Measurements from ENCODE around the gene BCL2L15. TPM values are rescaled to one million over a fixed set of nuclear protein-coding genes. Genes with fewer than 3 reads are reported as not detected.

Gene BCL2L15
- total RNA-seq, 1 donor from 2014 or later, result 0.84 TPM

DNA sequence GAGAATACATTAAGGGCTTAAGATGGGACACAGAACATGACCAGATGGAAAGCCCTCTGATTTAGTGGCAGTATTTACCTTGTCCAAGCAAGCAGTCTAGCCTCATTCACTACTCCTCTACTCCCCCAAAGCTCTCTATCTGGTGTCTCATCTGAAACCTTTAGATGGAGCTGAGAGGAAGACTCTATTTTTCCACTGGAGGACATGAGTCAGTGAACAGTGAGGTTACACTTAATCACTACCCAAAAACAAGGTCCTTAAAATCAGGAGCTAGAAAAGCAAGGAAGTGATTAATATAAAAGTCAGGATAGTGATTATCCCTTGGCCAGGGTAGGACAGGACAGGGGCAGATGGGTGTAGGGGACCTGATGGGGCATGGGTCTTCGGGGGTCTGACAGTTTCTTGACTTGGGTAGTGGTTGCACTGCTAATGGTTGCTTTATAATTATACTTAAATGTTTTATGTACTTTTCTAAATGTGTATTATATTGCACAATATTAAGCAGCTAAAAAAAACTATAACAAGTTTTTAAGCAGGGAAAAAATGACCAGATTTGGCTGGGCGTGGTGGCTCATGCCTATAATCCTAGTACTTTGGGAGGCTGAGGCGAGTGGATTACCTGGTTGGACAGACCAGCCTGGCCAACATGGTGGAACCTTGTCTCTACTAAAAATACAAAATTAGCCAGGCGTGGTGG is 18.8 kb downstream of the BCL2L15 start:
- no peak for DNase-seq (ENCODE audit: low read depth, low spot score)
- no peaks in the 10 kb centered on the region for H3K4me1 Mint-ChIP-seq

DNA sequence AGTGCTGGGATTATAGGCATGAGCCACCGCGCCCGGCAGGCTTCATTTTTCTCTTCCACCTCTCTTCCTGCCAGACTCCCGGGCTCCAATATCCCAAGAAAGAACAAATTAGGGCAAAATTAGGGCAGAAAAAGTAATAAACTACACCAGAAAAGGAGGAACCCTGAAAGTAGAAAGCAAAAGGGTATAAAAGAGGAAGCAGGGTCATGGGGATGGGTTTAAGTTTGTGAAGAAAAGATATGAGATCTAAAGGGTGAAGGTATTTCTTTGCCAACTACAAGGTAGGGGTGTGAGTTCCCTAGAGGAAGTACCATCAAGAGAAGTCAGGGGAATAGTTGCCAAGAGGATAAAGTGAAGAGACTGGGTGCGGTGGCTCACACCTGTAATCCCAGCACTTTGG is 25.7 kb downstream of the BCL2L15 start:
- Mint-ChIP-seq H3K27me3 (ENCODE audit: low read depth) (no peaks in the 10 kb centered on the region), H3K27ac (ENCODE audit: unreplicated experiment) (no peak overlapping the region), H3K4me1 (no peaks in the 10 kb centered on the region), H3K9me3 (no peaks in the 10 kb centered on the region), H3K4me3 (no peak overlapping the region), H3K36me3 (ENCODE audit: low read depth) (no peaks in the 10 kb centered on the region)
- TF ChIP-seq, protein P1, sequence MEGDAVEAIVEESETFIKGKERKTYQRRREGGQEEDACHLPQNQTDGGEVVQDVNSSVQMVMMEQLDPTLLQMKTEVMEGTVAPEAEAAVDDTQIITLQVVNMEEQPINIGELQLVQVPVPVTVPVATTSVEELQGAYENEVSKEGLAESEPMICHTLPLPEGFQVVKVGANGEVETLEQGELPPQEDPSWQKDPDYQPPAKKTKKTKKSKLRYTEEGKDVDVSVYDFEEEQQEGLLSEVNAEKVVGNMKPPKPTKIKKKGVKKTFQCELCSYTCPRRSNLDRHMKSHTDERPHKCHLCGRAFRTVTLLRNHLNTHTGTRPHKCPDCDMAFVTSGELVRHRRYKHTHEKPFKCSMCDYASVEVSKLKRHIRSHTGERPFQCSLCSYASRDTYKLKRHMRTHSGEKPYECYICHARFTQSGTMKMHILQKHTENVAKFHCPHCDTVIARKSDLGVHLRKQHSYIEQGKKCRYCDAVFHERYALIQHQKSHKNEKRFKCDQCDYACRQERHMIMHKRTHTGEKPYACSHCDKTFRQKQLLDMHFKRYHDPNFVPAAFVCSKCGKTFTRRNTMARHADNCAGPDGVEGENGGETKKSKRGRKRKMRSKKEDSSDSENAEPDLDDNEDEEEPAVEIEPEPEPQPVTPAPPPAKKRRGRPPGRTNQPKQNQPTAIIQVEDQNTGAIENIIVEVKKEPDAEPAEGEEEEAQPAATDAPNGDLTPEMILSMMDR (conservative IDR thresholded peaks at IDR 0.05), result no peak
- DNase-seq (ENCODE audit: low read depth, low spot score), result no peak

More for the DNA sequence above, 18.8 kb downstream of the BCL2L15 start:
- H3K27ac Mint-ChIP-seq (ENCODE audit: unreplicated experiment), result no peak overlapping the region
- H3K27me3 Mint-ChIP-seq (ENCODE audit: low read depth), result no peaks in the 10 kb centered on the region
- TF ChIP-seq, protein P1 (conservative IDR thresholded peaks at IDR 0.05), result no peak
- no peak overlapping the region for H3K4me3 Mint-ChIP-seq
- no peaks in the 10 kb centered on the region for H3K36me3 Mint-ChIP-seq (ENCODE audit: low read depth)
- H3K9me3 Mint-ChIP-seq, result no peaks in the 10 kb centered on the region

DNA sequence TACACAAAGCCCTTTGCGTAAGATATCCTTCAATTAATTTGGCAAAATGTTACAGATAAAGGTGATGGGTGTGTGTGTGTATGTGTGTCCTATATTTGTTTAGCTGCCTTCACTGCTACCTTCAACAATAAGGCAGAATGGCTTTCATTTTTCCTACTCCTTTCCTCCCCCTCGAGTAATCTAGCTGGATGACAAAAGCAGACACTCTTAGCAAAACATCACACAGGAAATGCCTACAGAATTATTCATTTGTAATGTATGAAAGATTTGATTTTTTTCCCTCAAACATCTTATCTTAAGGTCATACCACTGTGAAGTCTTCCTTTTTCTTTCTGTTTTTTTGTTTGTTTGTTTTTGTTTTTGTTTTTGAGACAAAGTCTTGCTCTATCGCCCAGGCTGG is 26.5 kb downstream of the BCL2L15 start:
- TF ChIP-seq, protein P1 (conservative IDR thresholded peaks at IDR 0.05), result no peak
- no peaks in the 10 kb centered on the region for H3K27me3 Mint-ChIP-seq (ENCODE audit: low read depth)
- H3K4me1 Mint-ChIP-seq, result no peaks in the 10 kb centered on the region
- H3K36me3 Mint-ChIP-seq (ENCODE audit: low read depth), result no peaks in the 10 kb centered on the region
- H3K9me3 Mint-ChIP-seq, result no peaks in the 10 kb centered on the region
- no peak for DNase-seq (ENCODE audit: low read depth, low spot score)
- no peak overlapping the region for H3K4me3 Mint-ChIP-seq
- H3K27ac Mint-ChIP-seq (ENCODE audit: unreplicated experiment), result no peak overlapping the region

DNA sequence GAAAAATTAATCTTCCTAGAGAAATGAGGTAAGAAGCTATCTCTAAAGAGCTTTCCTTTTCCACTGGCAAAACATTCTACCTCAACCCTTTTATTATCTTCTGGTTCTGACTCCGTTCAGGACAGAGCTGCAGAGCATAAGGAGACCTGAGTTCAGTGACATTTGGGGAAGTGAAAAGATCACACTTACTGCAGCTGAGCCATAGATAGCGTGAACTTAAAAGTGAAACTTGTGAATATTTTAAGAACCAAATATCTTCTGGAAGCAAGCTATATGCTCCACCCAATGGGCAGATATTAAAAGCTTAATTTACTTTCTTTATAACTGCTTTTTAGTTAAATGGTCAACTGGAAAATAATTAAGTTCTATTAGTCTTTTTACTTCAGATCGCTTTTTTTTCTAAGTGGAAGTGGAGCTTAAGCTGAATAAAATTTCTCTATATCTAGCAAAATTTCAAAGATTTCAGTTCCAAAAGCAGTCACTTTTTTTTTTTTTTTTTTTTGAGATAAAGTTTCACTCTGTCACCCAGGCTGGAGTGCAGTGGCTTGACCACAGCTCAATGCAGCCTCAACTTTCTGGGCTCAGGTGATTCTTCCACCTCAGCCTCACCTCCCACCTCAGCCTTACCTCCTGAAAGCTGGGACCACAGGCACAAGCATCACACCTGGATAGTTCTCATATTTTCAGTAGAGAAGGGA is 27.8 kb downstream of the BCL2L15 start:
- no peaks in the 10 kb centered on the region for H3K27me3 Mint-ChIP-seq (ENCODE audit: low read depth)
- no peaks in the 10 kb centered on the region for H3K36me3 Mint-ChIP-seq (ENCODE audit: low read depth)
- TF ChIP-seq, protein P1 (conservative IDR thresholded peaks at IDR 0.05), result no peak
- DNase-seq (ENCODE audit: low read depth, low spot score), result no peak
- H3K9me3 Mint-ChIP-seq, result no peaks in the 10 kb centered on the region
- no peaks in the 10 kb centered on the region for H3K4me1 Mint-ChIP-seq
- no peak overlapping the region for H3K4me3 Mint-ChIP-seq
- no peak overlapping the region for H3K27ac Mint-ChIP-seq (ENCODE audit: unreplicated experiment)

DNA sequence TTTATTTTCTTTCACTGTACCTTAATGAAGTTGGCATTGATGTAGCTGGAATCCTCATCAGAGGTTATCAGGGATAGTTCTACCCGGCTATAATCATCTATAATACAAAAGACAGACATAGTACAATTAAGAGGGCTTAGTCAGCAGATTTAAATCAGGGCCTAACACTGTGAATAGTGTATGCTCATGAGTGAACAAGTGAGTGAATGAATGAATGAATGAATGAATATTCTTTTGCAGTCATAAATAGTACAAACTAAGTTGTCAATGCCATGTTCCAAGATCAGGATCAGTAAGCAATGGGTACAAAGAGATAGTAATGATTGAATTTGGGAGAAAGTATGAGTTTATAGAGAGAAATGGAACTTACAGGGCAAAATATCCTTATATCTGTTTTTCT is 28.4 kb downstream of the BCL2L15 start:
- Mint-ChIP-seq H3K4me3 (no peak overlapping the region), H3K4me1 (no peaks in the 10 kb centered on the region), H3K9me3 (no peaks in the 10 kb centered on the region), H3K27ac (ENCODE audit: unreplicated experiment) (no peak overlapping the region), H3K27me3 (ENCODE audit: low read depth) (no peaks in the 10 kb centered on the region), H3K36me3 (ENCODE audit: low read depth) (no peaks in the 10 kb centered on the region)
- TF ChIP-seq, protein P1 (conservative IDR thresholded peaks at IDR 0.05), result no peak
- DNase-seq (ENCODE audit: low read depth, low spot score), result no peak

Measured in neural crest cell (in vitro differentiated cells).